ENCODE measurements around the gene NOTUM. TPM values are rescaled to one million over a fixed set of nuclear protein-coding genes. Genes with fewer than 3 reads are reported as not detected.

Gene NOTUM
- total and polyA plus RNA-seq, 8 donors = 0.37 to 3.8 (median 0.58) TPM; not detected in 3

DNA sequence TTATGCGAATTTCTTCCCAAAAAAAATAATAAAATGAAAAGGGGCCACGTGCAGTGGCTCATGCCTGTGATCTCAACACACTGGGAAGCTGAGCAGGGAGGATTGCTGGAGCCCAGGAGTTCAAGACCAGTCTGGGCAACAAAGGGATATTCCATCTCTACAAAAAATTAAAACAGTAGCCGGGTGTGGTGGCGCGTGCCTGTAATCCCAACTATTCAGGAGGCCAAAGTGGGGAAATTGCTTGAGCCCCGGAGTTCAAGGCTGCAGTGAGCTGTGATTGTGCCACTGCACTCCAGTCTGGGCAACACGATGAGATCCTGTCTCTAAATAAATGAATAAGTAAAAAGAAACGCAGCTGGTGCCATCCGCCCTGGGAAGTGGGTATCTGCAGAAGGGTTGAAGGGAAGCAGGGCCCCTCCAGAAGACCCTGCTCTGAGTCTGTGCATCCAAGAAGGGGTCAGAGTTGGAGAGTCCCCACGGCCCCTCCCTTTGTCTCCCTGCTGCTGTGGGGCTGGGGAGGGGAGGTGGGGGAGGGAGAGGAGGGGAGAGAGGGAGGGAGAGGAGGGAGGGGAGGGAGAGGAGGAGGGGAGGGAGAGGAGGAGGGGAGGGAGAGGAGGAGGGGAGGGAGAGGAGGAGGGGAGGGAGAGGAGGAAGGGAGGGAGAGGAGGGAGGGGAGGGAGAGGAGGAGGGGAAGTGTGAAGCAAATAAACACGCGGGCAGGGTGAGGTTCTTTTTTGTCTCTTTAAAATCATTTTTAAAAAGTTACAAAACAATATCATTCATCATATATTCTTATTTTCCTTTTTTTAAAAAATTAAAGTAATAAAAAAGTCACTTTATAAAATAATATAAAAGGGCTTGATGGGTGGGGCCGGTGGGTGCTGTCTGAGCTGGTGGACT lies 9.0 kb downstream of the NOTUM start:
- no peak overlapping the region for H3K4me3 ChIP-seq
- H3K4me1 ChIP-seq = no peaks in the 10 kb centered on the region
- 59 to 66% (median 61%) methylated on average over 12 to 13 of the region's 13 CpGs for WGBS, 5 donors
- no peak for DNase-seq
- H3K36me3 ChIP-seq = no peaks in the 10 kb centered on the region
- no peaks in the 10 kb centered on the region for H3K9me3 ChIP-seq
- H3K27ac ChIP-seq = no peak overlapping the region
- H3K27me3 ChIP-seq = peaks cover 0 to 41% (median 0%) of the 10 kb centered on the region in 3 donors
- TF ChIP-seq, protein P1, sequence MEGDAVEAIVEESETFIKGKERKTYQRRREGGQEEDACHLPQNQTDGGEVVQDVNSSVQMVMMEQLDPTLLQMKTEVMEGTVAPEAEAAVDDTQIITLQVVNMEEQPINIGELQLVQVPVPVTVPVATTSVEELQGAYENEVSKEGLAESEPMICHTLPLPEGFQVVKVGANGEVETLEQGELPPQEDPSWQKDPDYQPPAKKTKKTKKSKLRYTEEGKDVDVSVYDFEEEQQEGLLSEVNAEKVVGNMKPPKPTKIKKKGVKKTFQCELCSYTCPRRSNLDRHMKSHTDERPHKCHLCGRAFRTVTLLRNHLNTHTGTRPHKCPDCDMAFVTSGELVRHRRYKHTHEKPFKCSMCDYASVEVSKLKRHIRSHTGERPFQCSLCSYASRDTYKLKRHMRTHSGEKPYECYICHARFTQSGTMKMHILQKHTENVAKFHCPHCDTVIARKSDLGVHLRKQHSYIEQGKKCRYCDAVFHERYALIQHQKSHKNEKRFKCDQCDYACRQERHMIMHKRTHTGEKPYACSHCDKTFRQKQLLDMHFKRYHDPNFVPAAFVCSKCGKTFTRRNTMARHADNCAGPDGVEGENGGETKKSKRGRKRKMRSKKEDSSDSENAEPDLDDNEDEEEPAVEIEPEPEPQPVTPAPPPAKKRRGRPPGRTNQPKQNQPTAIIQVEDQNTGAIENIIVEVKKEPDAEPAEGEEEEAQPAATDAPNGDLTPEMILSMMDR (IDR thresholded peaks at IDR 0.05) = no peak
- no peak for TF ChIP-seq POLR2AphosphoS5 (IDR thresholded peaks at IDR 0.05)
- no peak for TF ChIP-seq POLR2A (IDR thresholded peaks at IDR 0.05)
- TF ChIP-seq EP300 (IDR thresholded peaks at IDR 0.05) = no peak
- intact Hi-C loops (cut with DNase I; ENCODE audit: low total_unique reads) = no loop called here

DNA sequence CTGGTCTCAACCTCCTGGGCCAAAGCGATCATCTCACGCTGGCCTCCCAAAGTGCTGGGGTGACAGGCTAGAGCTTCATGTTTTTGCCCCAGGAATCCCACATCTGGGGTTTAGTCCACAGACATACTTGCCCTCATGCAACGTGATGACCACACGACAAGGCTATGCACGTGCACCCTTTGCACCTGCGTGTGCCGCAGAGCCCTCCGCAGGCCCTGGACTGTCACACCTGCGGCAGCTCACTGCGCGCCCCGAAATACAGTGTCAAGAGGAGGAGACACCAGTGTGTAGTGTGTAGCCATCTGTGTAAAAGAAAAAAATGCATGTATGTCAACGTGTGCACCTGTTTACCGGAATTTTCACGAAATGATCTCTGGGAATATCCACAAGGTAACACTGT lies 10.5 kb downstream of the NOTUM start:
- no peak overlapping the region for H3K27ac ChIP-seq
- H3K9me3 ChIP-seq = no peaks in the 10 kb centered on the region
- DNase-seq = no peak
- intact Hi-C loops (cut with DNase I; ENCODE audit: low total_unique reads) = no loop called here
- no peak overlapping the region for H3K4me3 ChIP-seq
- TF ChIP-seq, protein P1 (IDR thresholded peaks at IDR 0.05) = no peak
- TF ChIP-seq EP300 (IDR thresholded peaks at IDR 0.05) (no peak), POLR2A (IDR thresholded peaks at IDR 0.05) (no peak), POLR2AphosphoS5 (IDR thresholded peaks at IDR 0.05) (no peak)
- 80 to 87% (median 85%) methylated on average over 11 to 15 of the region's 15 CpGs for WGBS, 5 donors
- peaks cover 0 to 35% (median 0%) of the 10 kb centered on the region in 3 donors for H3K27me3 ChIP-seq
- no peaks in the 10 kb centered on the region for H3K36me3 ChIP-seq
- H3K4me1 ChIP-seq = no peaks in the 10 kb centered on the region

DNA sequence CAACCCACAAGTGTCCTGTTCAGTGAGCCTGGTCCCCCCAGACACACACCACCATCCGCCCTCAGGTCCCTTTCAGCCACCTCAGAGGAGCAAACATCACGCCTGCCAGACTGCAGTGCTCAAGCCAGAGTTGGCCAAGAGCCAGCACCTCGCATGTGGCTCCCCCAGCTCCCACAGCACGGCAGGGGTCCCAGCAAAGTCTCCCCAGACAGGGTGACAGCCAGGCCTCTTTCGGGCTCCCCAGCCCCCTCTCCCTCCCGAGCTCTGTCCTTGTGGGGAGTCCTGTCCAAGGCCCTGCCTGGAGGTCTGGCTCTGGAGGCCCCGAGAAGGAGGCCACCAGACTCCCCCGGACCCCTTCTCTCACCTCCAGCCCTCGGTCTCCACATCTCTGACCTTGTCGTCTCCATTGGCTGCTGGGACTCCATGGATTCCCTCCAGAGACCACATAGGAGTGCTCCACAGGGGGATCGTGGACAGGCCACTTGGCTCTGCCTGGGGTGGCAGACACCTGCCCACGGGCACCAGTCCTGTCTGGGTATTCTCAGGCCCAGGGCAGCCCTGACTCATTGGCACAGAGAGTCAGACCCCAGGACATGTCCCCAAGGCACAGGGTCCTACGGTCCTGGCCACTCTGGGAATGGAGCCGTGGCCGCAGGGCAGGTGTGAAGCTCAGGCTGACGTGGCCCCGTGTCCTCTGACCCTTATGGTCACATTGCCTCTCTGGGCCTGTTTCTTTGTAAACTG lies 12.2 kb downstream of the NOTUM start:
- TF ChIP-seq POLR2A (IDR thresholded peaks at IDR 0.05) = no peak
- no peaks in the 10 kb centered on the region for H3K9me3 ChIP-seq
- H3K4me1 ChIP-seq = no peaks in the 10 kb centered on the region
- H3K27ac ChIP-seq = no peak overlapping the region
- DNase-seq = no peak
- 68 to 81% (median 80%) methylated on average over 14 to 17 of the region's 17 CpGs for WGBS, 5 donors
- intact Hi-C loops (cut with DNase I; ENCODE audit: low total_unique reads) = no loop called here
- H3K4me3 ChIP-seq = no peak overlapping the region
- peaks cover 0 to 31% (median 0%) of the 10 kb centered on the region in 3 donors for H3K27me3 ChIP-seq
- H3K36me3 ChIP-seq = no peaks in the 10 kb centered on the region

DNA sequence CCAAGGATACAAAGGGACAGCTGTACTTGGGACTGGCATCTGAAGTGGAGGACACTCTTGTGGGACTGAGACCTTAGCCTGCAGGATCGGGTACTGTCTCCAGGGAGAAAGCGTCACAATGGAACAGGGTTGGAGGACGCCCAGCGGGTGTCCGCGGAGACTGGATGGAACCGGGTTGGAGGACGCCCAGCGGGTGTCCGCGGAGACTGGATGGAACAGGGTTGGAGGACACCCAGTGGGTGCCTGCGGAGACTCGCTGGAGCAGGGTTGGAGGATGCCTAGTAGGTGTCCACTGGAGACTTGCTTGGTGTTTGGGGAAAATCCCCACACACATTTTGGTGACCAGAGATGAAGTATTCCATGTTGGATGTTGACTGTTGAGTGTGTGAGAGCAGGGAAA lies 13.8 kb downstream of the NOTUM start, which contains the start of gene MYADML2:
MYADML2 (minus strand) TSS at position 45 of the 400 bp plus-strand sequence. CDS start 5,492 bp downstream, outside the sequence.
- DNase-seq = no peak
- Histone ChIP-seq H3K36me3 (no peaks in the 10 kb centered on the region), H3K27ac (no peak within 1 kb of the TSS), H3K9me3 (no peaks in the 10 kb centered on the region), H3K27me3 (peaks cover 0 to 36% (median 2%) of the 10 kb centered on the region in 3 donors), H3K4me1 (peaks cover 0 to under 1% (median 0%) of the 10 kb centered on the region in 4 donors), H3K4me3 (no peak within 1 kb of the TSS)
- intact Hi-C loops (cut with DNase I; ENCODE audit: low total_unique reads) = no loop called here
- no peak for TF ChIP-seq POLR2A (IDR thresholded peaks at IDR 0.05)
- TF ChIP-seq, protein P1 (IDR thresholded peaks at IDR 0.05) = no peak
- no peak for TF ChIP-seq POLR2AphosphoS5 (IDR thresholded peaks at IDR 0.05)
- TF ChIP-seq EP300 (IDR thresholded peaks at IDR 0.05) = no peak
- 84 to 92% (median 89%) methylated on average over 13 of the region's 13 CpGs for WGBS, 5 donors
